T-helper 1 cell (primary cell): ENCODE data around the gene LHFPL6.
"Not testable (repeated sequence)": the region's sequence is repeated elsewhere in the genome, so short reads cannot be mapped to it uniquely, and the experiment has no call there.

ENCODE experiments used
- DNase-seq, 5 donors: peaks; one replicate each; pipeline ENCODE4 v3.0.0-alpha.2; 2012 to 2020

Gene LHFPL6

GRCh38 chr13:39341251-39341650 is 261.7 kb downstream of the LHFPL6 start:
- no peak for DNase-seq

GRCh38 chr13:39338114-39338513 is 264.9 kb downstream of the LHFPL6 start:
- not testable (repeated sequence) for DNase-seq

- no peak for DNase-seq
Observed at GRCh38 chr13:39336937-39337336, 266.1 kb downstream of the LHFPL6 start.

- no peak for DNase-seq
Observed at GRCh38 chr13:39336207-39336606, 266.8 kb downstream of the LHFPL6 start.

GRCh38 chr13:39335721-39336120 is 267.3 kb downstream of the LHFPL6 start:
- no peak for DNase-seq

- no peak for DNase-seq
Observed at GRCh38 chr13:39330504-39330903, 272.5 kb downstream of the LHFPL6 start.

GRCh38 chr13:39329182-39329639 is 273.8 kb downstream of the LHFPL6 start:
- no peak for DNase-seq

GRCh38 chr13:39327172-39327479 is 275.9 kb downstream of the LHFPL6 start:
- no peak for DNase-seq

- DNase-seq = no peak
Observed at GRCh38 chr13:39326469-39327171, 276.4 kb downstream of the LHFPL6 start.

GRCh38 chr13:39324806-39325311 is 278.1 kb downstream of the LHFPL6 start:
- no peak for DNase-seq

- no peak for DNase-seq
Observed at GRCh38 chr13:39322836-39323585, 280.0 kb downstream of the LHFPL6 start.

- no peak for DNase-seq
Observed at GRCh38 chr13:39321574-39321973, 281.4 kb downstream of the LHFPL6 start.

- DNase-seq = no peak
Observed at GRCh38 chr13:39318161-39318560, 284.8 kb downstream of the LHFPL6 start.

- DNase-seq = no peak
Observed at GRCh38 chr13:39317291-39317690, 285.7 kb downstream of the LHFPL6 start.

- DNase-seq = no peak
Observed at GRCh38 chr13:39315796-39316195, 287.2 kb downstream of the LHFPL6 start.

GRCh38 chr13:39313721-39314120 is 289.3 kb downstream of the LHFPL6 start:
- no peak for DNase-seq

- no peak for DNase-seq
Observed at GRCh38 chr13:39312596-39312995, 290.4 kb downstream of the LHFPL6 start.

- no peak for DNase-seq
Observed at GRCh38 chr13:39311619-39312018, 291.4 kb downstream of the LHFPL6 start.

GRCh38 chr13:39310961-39311360 is 292.0 kb downstream of the LHFPL6 start:
- DNase-seq = no peak

GRCh38 chr13:39306639-39307589 is 296.1 kb downstream of the LHFPL6 start:
- DNase-seq = peak in 1 of 5 donors; percentile 16

- DNase-seq = no peak
Observed at GRCh38 chr13:39302820-39303219, 300.2 kb downstream of the LHFPL6 start.

GRCh38 chr13:39298951-39299350 is 304.0 kb downstream of the LHFPL6 start:
- DNase-seq = no peak

GRCh38 chr13:39297664-39298171 is 305.3 kb downstream of the LHFPL6 start:
- no peak for DNase-seq
